GM19193 (cell line): Measurements from ENCODE around the gene OR4D1.

Experiments used
- POLR2A ChIP-seq: IDR thresholded peaks from 4 replicates; pipeline ENCODE4 v1.6.1; 2011; ENCODE audit not compliant: insufficient read depth, insufficient read length; ENCODE audit errors: extremely low read depth

OR4D1 gene

DNA sequence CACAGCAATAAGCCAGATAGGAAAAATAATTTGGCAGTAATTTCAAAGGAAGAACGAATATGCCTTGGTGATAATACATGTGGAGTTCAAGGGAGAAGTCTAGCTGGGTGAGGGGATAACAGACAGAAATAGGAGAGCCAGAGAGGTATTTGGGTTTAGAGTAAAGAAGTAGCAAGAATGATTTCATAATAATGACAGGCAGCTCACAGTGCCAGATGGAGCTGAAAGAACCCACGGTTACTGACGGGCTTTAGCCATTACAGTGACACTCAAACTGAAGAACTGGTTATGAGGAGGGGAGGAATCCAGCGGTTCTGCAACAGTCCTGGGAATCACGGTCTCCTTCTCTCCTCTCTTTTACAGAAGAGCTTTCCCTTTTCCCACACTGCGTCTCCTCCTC, 2.2 kb downstream of the OR4D1 start:
- no peak for TF ChIP-seq POLR2A

DNA sequence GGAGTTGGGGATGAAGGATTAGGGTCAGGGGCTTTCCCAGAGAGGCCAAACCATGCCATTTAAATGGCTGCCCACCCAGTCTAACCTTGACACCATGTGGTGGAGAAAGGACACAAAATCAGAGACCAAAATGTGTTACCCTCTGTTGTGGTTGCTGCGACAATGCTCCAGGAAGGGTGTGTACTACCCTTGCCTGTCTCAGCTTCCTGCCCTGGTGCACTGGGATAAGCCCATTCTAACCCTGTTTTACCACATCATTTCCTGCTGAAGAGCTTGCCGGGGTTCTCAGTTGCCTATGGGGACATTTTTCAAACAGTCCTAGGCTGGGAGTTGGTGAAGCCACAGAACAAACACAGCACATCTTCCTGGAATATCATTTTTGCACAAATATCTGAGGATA, 4.9 kb downstream of the OR4D1 start:
- TF ChIP-seq POLR2A: no peak

DNA sequence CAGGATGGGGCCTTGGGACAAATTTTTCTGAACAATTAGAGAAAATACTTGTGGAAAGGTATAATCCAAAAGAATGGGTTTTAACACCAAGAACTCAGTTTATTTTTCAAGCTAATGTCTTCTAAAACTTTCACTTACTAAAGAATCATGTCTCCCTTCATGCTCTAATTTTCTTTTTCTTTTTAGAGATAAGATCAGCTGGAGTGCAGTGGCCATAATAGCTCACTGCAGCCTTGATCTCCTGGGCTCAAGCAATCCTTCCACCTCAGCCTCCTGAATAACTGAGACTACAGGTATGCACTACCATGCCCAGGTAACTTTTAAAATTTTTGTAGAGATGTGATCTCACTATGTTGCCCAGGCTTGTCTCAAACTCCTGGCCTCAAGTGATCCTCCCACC, 5.5 kb downstream of the OR4D1 start:
- TF ChIP-seq POLR2A: no peak

DNA sequence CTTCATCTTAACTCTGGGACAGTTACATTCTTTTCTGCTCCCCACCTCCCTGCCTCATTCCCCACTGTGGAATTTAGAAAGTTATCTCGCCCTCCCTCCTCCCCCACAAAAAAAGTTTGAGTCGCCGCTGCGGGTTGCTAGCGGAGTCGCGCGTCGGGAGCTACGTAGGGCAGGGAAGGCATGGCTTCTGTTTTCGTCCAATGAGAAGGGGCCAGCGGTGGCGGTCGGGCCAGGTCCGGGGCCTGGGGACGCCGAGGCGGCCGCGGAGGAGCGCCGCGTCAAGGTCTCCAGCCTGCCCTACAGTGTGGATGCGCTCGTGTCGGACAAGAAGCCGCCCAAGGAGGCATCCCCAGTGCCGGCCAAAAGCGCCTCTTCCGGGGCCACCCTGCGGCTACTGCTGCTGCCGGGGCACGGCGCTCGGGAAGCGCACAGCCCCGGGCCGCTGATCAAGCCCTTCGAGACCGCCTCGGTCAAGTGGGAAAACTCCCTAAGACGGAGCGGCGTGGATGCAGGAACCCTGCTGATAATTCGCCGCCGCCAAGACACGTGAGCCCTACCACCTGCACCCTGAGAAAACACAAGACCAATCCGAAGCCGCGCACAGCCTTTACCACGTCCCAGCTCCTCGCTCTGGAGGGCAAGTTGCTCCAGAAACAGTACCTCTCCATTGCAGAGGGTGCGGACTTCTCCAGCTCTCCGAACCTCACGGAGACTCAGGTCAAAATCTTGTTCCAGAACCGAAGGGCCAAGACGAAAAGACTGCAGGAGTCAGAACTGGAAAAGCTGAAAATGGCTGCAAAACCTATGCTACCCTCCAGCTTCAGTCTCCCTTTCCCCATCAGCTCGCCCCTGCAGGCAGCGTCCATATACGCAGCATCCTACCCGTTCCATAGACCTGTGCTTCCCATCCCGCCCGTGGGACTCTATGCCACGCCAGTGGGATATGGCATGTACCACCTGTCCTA, 8.9 kb downstream of the OR4D1 start:
- no peak for TF ChIP-seq POLR2A

DNA sequence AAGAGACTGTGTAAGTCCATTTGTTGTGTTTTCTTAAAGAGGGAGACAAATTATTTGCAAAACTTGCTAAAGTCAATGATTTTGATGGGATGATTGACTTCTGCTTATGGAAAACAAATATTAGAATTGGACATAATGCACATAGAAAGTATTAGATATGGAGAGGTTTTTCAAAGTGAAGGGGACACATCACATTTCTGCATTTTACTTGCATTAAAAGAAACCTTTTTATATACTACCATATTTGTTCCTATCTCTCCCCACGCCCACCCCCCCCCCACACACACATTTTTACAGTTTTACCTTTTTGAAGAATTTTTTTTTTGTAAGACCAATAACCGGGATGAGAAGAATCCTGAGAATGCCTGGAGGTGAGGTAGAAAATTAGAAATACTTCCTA, 10.0 kb downstream of the OR4D1 start:
- TF ChIP-seq POLR2A: no peak

DNA sequence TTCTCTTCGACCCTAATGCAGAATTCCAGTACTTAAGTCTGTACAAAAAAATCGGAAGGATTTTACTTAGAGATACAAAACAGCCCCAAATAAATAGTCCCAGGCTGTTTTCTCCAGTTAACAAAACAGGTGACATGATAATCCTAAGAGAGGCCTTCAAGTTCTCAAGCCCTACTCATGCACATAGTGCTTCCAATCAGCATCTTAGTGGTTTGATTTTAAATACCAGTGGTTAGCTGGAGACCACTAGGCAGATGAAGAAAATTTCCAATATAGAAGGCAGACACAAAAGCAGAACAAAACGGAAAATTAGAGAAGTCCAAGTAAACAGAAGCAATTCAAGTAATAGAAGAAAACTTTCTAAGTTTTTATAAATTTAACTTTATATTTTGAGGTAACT, 13.4 kb downstream of the OR4D1 start:
- no peak for TF ChIP-seq POLR2A

DNA sequence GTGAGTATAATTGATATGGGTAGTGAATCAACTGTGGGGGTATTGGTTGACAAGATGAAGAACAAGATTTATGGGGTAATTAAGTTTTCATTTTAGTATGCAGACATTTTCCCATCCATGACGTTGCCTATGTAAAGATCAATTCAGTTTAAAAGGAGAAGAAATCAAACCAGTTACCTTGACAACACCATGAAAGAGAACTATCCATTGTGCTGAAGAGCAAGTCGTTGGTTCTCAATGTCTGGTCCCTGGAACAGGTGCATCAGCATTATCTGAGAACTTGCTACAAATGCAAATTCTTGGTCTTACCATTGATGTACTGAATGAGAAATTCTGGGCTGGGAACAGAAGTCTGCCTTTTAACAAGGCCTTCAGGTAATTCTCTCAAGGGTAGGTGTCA, 17.8 kb downstream of the OR4D1 start:
- no peak for TF ChIP-seq POLR2A

DNA sequence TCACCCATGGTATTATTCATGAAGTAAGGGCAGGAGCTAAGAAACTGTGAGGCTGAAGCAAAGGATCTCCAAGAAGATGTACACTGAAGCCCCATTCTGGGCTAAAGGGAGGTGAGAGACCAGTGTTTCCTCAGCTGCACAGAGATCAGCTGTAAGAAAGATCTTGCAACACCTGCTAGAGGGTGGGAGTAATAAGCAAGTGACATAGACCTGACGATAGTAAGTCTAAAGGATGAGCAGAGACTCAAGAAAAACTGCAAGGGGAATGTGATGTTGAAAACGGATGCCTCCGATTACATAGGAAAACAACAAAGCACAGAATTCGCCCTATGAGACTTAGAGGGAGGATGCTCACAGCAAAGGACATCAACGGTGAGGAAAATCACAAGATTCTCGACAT, 18.5 kb downstream of the OR4D1 start, which contains the start of gene OR4D2:
TSS of gene OR4D2 (plus strand) at position 301 of the 400 bp plus-strand sequence. CDS start 2,674 bp downstream, outside the sequence.
- no peak for TF ChIP-seq POLR2A

DNA sequence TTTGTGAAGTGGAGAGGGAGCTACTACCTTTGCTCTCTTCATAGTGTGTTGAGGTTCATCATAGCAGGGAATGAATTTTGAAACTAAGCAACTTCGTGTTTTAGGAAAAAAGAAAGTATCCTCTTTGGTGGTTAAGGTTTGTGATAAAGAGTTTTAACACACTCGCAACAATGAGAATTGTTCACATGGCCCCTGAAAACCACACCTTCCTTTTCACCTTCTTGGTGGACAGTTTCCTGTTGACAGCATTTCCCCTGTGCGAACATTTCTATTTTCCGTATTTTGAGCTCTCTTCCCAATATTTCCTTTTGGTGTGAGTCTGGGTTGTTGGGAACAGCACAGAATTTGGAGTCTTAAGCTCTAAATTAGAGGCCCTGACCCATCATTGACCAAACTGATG, 22.4 kb downstream of the OR4D1 start:
- no peak for TF ChIP-seq POLR2A

DNA sequence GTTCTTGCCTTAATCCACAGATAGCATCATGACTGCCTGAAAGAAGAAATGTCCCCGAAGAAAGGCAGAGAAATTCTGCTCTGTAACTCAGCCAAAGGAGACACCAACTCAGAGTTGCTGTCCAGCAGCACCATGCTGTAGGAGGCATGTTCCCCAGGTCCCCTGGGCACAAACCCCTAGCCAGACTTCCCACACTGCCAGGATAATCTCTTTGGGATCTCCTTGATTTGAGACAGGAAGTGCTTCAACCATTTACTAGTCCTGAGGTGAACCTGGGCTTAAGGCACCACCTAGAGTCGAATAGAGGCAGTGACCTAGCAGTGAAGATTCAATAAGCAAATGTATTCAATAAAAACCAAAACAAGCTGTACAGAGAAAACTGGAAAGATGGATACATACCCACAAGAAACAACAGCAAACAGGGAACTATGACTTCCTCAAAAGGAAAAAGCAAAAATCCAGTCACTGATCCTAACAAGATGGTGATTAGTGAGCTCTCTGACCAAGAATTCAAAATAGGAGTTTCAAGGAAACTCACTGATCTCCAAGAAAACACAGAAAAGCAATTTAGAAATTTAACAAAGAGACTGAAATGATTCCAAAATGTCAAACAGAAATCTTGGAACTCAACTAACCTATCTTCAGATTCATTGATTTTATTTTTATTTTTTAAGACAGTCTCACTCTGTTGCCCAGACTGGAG, 24.3 kb downstream of the OR4D1 start:
- no peak for TF ChIP-seq POLR2A

DNA sequence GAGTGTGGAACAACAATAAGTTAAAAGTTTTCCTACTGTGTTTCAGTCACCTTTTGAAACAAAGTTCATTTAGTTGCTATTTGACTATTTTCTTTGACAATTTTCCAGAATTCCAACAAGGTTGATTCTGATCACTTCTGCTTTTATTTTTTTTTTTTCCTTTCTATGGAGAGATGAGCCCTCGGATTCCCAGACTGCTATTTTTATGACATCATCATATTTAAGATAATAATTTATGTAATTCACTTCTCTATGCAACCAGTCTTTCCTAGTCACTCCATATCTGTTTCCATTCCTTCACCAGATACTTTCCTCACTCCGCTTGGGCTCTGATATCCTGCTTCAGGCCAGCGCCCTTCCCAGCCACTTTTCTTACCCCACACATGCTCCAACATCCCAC, 26.7 kb downstream of the OR4D1 start:
- no peak for TF ChIP-seq POLR2A

DNA sequence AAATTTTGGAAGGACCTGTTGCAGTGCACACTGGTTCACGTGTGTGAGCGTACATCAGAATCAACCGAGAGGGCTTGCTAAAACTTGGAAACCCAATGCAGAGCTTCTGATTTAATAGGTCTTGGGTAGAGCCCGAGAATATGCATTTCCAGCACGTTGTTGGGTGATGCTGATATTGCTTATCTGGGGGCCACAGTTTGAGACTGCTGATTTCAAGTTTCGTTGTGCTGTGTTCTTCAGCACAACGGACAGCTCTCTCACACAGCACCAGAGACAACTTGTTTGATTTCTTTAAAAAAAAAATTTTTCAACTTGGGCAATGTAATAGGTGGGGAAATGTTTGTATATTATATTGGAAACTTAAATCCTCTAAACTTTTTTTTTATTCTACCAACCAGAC, 28.0 kb downstream of the OR4D1 start:
- TF ChIP-seq POLR2A: no peak

DNA sequence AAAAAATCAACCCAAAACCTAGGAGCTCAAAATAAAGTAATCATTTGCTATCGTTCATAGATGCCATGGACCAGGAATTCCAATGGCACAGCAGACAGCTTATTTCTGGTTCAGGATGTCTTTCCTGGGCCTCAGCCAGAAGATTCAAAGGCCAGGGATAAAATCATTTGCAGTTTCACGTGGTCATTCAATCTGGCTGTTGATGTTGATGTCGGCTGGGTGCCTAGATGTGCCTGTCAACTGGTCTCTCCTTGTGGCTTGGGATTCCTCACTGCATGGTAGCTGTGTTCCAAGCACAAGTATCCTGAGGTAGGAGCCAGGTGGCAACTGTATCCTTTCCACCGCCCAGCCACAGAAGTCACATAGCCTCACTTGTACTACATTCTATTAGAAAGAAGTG, 33.6 kb downstream of the OR4D1 start:
- no peak for TF ChIP-seq POLR2A

DNA sequence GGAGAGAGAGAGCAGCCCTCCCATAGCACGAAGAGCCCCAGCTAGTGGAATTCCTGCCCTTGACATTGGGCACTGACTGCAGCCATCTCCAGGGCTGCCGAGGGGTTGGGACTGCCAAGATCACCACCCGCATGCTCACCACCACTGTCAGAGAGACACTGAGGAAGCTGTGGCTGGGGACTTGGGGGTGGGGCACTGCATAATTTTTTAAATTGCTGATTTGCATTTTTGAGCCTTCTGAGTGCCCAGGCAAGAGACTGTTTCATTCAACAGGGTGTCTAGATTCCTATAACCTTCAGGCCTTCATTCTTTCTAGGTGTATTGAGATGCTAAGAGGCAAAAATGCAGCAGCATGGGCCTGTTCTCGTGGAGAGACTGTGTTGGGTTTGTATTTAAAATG, 35.3 kb downstream of the OR4D1 start:
- TF ChIP-seq POLR2A: no peak

DNA sequence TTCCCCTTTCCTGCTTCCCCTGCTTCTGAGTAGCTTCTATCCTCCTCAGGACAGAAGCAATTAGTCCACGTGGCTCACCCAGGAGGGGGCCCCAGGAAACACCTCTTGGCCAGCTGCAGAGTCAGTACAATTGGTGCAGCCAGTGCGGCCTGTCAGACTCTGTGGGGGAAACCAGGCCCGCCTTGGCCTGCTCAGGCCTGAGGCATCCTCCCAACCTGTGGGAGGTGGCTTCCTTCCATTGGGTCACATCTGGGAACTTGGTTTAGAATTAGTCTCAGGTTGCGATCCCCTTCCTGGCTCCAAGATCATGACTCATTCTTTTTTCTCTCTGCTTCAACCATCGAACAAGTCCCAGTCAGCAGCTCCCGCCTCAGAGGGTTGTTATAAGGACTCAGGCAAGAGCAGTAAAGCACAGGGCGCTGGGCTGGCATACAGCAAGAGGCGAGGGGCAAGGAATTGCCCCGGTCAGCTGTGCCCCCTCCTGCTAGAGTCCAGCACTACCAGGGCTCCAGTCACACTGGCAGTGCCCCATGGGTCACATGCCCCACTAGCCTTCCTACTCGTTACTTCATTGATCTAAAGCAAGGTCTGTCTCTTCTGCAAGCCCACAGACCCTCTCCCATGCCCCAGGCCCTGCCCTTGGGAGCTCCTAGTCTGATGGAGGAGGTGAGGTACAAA, 36.3 kb downstream of the OR4D1 start:
- no peak for TF ChIP-seq POLR2A
